GM23338 (cell line): Measurements from ENCODE around the gene B4GAT1.

Experiments used
- CREB1 ChIP-seq: fragments of 250-450 bp; sonication (Bioruptor Pico); IDR thresholded peaks from 2 replicates; pipeline ENCODE4 v1.5.0; 2020; ENCODE audit warnings: low read depth, mild to moderate bottlenecking, moderate library complexity
- CTCF ChIP-seq, 2 experiments: fragments of 200-600 bp in 1 of 2; sonication (generic) in 1 of 2; conservative IDR thresholded peaks; 2 replicates each; pipeline versions ENCODE4 v1.5.1 to v1.6.1; 2016 to 2017; ENCODE audit warnings: antibody characterized with exemption in 2 of 2, low read depth in 2 of 2, mild to moderate bottlenecking in 2 of 2, moderate library complexity in 1 of 2
- ETS1 ChIP-seq: IDR thresholded peaks from 2 replicates; pipeline ENCODE4 v1.6.1; 2016; ENCODE audit warnings: antibody characterized with exemption
- EZH2 ChIP-seq: fragments of 200-600 bp; sonication (generic); IDR thresholded peaks from one replicate; pipeline ENCODE4 v1.8.0; 2017; ENCODE audit warnings: antibody characterized with exemption, mild to moderate bottlenecking, low read depth; ENCODE audit not compliant: unreplicated experiment
- EZH2phosphoT487 ChIP-seq: fragments of 200-600 bp; sonication (generic); IDR thresholded peaks from one replicate; pipeline ENCODE4 v1.8.1; 2018; ENCODE audit warnings: antibody characterized with exemption; ENCODE audit not compliant: unreplicated experiment
- NANOG ChIP-seq: IDR thresholded peaks from 2 replicates; pipeline ENCODE4 v1.6.1; 2016; ENCODE audit warnings: antibody characterized with exemption, borderline replicate concordance
- POLR2AphosphoS5 ChIP-seq: IDR thresholded peaks from 2 replicates; pipeline ENCODE4 v1.6.1; 2016; ENCODE audit warnings: antibody characterized with exemption, low read depth
- REST ChIP-seq: IDR thresholded peaks from one replicate; pipeline ENCODE4 v1.6.1; 2018; ENCODE audit warnings: antibody characterized with exemption; ENCODE audit not compliant: unreplicated experiment
- STAT1 ChIP-seq: IDR thresholded peaks from one replicate; pipeline ENCODE4 v1.6.1; 2016; ENCODE audit warnings: antibody characterized with exemption; ENCODE audit not compliant: unreplicated experiment
- ZNF331 ChIP-seq: fragments of 250-450 bp; sonication (Bioruptor Pico); IDR thresholded peaks from 2 replicates; pipeline ENCODE4 v1.5.0; 2020; ENCODE audit warnings: low read depth, mild to moderate bottlenecking, moderate library complexity
- TF ChIP-seq, protein P1 (sequence below): fragments of 250-450 bp; sonication (Bioruptor Pico); IDR thresholded peaks from 2 replicates; pipeline ENCODE4 v1.5.0; 2020; ENCODE audit warnings: mild to moderate bottlenecking, moderate library complexity

DNA sequence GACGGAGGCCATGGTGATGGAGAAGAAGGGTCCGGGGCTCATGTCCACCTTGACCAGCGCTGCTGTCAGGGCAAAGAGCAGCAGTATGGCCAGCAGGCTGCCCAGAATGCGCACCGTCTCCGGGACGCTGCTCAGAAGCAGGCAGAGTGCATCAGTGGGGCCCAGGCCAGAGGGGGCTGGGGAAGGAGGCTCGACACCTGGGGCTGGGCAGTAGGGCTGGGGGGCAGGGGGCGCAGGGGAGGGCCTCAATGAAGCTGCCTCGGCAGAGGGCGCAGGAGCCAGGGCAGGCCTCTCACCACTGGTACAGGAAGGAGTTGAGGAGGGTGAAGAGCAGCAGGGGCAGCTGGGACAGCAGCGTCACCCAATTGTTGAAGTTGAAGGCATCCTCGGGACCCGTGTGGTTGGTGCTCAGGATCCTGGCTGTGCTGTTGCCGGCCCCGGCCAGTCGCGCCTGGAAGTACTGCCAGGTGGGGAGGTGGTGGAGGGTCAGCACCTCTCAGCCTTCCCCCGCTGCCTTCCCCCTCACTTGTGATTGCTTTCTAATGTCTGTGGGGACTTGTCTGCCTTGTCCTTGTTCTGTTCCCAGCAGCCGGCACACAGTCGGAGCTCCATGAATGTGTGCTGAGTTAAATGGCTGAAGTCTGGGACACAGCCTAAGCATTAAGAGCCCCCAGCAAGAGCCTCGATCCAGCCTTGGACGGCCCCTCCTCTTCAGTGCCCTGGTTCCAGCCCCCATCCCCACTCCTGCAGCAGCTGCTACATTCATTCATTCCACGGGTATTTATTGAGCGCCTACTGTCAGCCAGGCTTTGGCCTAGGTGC lies 21.9 kb upstream of the B4GAT1 start:
- no peak for TF ChIP-seq CTCF (conservative IDR thresholded peaks at IDR 0.05; ENCODE audit: low read depth in 2 of 2)
- TF ChIP-seq REST = no peak
- TF ChIP-seq POLR2AphosphoS5 = no peak
- TF ChIP-seq NANOG = no peak
- TF ChIP-seq, protein P1, sequence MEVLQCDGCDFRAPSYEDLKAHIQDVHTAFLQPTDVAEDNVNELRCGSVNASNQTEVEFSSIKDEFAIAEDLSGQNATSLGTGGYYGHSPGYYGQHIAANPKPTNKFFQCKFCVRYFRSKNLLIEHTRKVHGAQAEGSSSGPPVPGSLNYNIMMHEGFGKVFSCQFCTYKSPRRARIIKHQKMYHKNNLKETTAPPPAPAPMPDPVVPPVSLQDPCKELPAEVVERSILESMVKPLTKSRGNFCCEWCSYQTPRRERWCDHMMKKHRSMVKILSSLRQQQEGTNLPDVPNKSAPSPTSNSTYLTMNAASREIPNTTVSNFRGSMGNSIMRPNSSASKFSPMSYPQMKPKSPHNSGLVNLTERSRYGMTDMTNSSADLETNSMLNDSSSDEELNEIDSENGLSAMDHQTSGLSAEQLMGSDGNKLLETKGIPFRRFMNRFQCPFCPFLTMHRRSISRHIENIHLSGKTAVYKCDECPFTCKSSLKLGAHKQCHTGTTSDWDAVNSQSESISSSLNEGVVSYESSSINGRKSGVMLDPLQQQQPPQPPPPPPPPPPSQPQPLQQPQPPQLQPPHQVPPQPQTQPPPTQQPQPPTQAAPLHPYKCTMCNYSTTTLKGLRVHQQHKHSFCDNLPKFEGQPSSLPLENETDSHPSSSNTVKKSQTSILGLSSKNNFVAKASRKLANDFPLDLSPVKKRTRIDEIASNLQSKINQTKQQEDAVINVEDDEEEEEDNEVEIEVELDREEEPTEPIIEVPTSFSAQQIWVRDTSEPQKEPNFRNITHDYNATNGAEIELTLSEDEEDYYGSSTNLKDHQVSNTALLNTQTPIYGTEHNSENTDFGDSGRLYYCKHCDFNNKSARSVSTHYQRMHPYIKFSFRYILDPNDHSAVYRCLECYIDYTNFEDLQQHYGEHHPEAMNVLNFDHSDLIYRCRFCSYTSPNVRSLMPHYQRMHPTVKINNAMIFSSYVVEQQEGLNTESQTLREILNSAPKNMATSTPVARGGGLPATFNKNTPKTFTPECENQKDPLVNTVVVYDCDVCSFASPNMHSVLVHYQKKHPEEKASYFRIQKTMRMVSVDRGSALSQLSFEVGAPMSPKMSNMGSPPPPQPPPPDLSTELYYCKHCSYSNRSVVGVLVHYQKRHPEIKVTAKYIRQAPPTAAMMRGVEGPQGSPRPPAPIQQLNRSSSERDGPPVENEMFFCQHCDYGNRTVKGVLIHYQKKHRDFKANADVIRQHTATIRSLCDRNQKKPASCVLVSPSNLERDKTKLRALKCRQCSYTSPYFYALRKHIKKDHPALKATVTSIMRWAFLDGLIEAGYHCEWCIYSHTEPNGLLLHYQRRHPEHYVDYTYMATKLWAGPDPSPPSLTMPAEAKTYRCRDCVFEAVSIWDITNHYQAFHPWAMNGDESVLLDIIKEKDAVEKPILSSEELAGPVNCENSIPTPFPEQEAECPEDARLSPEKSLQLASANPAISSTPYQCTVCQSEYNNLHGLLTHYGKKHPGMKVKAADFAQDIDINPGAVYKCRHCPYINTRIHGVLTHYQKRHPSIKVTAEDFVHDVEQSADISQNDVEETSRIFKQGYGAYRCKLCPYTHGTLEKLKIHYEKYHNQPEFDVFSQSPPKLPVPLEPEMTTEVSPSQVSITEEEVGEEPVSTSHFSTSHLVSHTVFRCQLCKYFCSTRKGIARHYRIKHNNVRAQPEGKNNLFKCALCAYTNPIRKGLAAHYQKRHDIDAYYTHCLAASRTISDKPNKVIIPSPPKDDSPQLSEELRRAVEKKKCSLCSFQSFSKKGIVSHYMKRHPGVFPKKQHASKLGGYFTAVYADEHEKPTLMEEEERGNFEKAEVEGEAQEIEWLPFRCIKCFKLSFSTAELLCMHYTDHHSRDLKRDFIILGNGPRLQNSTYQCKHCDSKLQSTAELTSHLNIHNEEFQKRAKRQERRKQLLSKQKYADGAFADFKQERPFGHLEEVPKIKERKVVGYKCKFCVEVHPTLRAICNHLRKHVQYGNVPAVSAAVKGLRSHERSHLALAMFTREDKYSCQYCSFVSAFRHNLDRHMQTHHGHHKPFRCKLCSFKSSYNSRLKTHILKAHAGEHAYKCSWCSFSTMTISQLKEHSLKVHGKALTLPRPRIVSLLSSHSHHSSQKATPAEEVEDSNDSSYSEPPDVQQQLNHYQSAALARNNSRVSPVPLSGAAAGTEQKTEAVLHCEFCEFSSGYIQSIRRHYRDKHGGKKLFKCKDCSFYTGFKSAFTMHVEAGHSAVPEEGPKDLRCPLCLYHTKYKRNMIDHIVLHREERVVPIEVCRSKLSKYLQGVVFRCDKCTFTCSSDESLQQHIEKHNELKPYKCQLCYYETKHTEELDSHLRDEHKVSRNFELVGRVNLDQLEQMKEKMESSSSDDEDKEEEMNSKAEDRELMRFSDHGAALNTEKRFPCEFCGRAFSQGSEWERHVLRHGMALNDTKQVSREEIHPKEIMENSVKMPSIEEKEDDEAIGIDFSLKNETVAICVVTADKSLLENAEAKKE = no peak
- no peak for TF ChIP-seq EZH2
- TF ChIP-seq CREB1 = no peak
- no peak for TF ChIP-seq STAT1
- TF ChIP-seq ETS1 = no peak
- TF ChIP-seq ZNF331 (CRISPR knock-in tag) = no peak
- no peak for TF ChIP-seq EZH2phosphoT487
